GM18505 (cell line): Measurements from ENCODE around the gene CYYR1.

Experiments used
- ATAC-seq: cut with Tn5 transposase; IDR thresholded peaks from one replicate; pipeline ENCODE4 v1.9.1; 2021; ENCODE audit not compliant: unreplicated experiment
- POLR2A ChIP-seq: IDR thresholded peaks from 4 replicates; pipeline ENCODE4 v1.6.1; 2011; ENCODE audit warnings: borderline replicate concordance; ENCODE audit not compliant: insufficient read depth, insufficient read length; ENCODE audit errors: extremely low read depth

Gene CYYR1

GRCh38 chr21:26432410-26432809 lies 140.7 kb downstream of the CYYR1 start:
- no peak for TF ChIP-seq POLR2A
- no peak for ATAC-seq

GRCh38 chr21:26425576-26425975 lies 147.5 kb downstream of the CYYR1 start:
- no peak for ATAC-seq
- no peak for TF ChIP-seq POLR2A

GRCh38 chr21:26423511-26423910 lies 149.6 kb downstream of the CYYR1 start:
- no peak for TF ChIP-seq POLR2A

GRCh38 chr21:26422706-26423105 lies 150.4 kb downstream of the CYYR1 start:
- no peak for TF ChIP-seq POLR2A
- no peak for ATAC-seq

More at GRCh38 chr21:26423511-26423910, 149.6 kb downstream of the CYYR1 start:
- ATAC-seq = no peak

- TF ChIP-seq POLR2A = no peak
- no peak for ATAC-seq
Observed at GRCh38 chr21:26422138-26422537, 150.9 kb downstream of the CYYR1 start.

- ATAC-seq = no peak
Observed at GRCh38 chr21:26421724-26422123, 151.4 kb downstream of the CYYR1 start.

More at GRCh38 chr21:26421724-26422123, 151.4 kb downstream of the CYYR1 start:
- TF ChIP-seq POLR2A = no peak
